NCI-H526 (cell line): ENCODE measurements around the gene SLCO2B1.

Experiments used
- DNase-seq, 2 experiments: peaks; one replicate each; lab custom pipeline; 2025; lab: John Stamatoyannopoulos, UW

SLCO2B1 gene

DNA sequence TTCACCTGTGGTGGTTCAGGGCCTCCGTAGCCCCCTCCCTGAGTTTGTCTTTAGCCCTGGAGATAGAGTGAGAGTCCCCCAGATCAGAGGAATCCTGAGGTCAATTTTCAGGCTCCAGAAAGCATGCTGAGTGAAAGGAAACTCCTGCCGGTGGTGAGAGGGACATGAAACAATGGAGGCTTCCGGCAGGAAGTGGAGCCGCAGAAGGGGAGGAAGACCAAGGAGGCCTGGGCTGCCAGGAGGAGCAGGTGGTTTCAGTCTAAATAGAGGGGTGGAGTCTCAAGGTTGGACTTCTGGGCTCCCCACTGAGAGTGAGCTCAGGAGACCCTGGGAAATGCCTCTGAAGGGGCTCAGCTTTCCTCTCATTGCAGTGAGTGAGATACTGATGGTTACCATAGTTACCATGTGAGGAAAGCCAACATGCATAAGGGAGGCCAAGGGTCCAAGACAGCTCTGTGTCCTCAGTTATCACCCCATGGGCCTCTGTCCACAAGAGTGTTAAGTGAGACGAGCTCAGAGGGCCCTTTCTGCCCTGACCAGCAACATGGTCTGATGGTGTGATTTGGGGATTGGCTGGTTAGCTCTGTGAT, 10.7 kb downstream of the SLCO2B1 start:
- DNase-seq = no peak

GRCh38 chr11:75162954-75163353, 12.0 kb downstream of the SLCO2B1 start:
- no peak for DNase-seq

- DNase-seq = no peak
Observed at GRCh38 chr11:75163921-75164849, 13.3 kb downstream of the SLCO2B1 start.

GRCh38 chr11:75165721-75166120, 14.8 kb downstream of the SLCO2B1 start:
- DNase-seq = no peak

DNA sequence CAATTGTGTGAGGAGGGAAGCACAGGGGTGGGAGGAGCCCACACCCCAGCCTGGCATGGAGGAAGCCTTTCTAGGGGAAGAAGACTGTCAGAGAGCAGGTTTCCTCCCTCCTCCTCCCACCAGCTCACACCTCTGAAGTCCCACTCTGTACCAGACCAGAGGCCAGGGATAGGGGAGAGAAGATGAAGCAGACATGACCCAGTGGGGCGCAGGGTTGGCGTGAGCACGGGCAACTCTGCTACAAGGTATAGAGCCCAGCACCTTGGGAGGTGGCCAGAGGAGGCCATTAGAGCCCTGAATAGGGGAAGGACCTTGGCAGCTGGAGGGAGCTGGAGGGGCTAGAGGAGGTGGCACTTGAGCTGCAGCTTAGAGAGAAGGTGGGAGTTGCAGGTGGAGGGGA, 15.9 kb downstream of the SLCO2B1 start:
- peak in 1 of 2 experiments; percentile 44 for DNase-seq

DNA sequence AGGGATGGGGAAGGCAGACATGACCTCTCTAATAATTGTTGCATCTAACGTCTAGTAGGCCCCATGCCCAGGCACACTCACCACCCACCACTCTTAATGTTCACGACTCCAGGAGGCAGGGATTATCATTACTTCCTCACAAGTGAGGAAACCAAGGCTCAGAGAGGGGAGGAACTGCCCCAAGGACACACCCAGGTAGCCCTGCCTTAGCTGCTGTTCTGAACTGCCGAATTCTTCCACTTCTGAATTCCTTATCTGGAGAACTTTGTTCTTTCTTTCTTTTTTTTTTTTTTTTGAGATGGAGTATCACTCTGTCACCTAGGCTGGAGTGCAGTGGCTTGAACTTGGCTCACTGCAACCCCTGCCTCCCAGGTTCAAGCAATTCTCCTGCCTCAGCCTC, 16.7 kb downstream of the SLCO2B1 start:
- DNase-seq = no peak

GRCh38 chr11:75169101-75169885, 18.4 kb downstream of the SLCO2B1 start:
- no peak for DNase-seq

- no peak for DNase-seq
Observed at GRCh38 chr11:75170516-75171201, 19.8 kb downstream of the SLCO2B1 start.

DNA sequence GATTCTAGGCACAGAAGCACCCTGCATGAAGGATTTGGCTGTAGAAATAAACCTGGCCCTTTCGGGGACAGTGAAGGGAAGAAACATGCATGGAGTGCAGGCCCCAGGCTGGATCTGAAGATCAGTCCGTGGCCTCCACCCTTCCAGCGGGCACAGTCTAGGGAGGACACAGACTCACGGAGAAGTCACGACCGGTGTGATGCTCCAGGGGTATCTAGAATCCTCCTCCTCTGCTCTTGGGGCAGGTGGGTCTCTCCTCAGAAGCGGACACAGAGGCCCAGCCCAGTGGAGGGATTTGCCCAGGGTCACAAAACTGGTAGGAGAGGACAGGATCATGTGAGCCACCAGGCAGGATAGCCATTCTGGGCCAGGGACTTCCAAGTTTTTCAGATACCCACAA, 22.4 kb downstream of the SLCO2B1 start:
- DNase-seq = no peak

DNA sequence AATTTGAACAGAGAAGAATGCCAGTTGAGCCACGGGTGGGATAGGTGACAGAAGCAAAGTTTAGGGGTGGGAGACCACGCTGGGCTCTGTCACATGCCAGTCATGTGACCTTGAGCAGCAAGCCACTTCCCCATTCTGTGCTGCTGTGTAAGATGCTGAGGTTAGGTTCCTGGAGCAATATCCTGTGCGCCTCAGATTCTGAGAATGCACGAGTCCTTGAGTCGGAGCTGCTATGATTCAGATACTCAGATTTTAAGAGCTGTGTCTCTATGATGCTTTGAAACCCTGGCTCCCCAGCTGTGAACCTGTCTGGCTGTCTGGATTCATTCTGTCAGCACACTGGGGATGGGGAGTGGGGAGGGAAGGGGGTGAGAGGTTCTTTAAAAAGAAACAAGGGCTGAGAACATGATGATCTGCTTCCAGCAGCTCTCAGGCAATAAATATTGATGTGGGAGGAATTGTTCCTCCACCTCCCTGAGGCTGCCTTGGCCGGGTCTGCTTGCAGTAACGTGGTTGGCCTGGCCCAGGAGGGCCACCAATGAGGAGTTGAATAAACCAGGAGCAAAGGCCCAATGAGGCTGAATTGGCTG, 24.0 kb downstream of the SLCO2B1 start:
- no peak for DNase-seq

DNA sequence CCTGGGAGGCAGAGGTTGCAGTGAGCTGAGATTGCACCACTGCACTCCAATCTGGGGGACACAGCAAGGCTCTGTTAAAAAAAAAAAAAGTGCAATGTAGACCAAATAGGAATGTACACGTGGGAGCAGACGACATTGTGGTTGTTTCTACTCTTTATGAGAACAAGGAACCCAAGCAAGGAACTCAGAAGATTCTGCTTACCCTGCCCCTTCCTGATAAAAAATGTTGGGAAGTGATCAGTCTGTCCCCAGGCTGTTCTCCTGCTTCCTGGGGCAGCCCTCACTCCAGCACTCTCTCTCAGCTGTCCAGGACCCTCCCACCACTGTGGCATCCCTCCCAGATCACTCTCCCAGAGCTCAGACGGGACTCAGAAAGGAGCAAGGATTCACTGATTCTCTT, 31.8 kb downstream of the SLCO2B1 start:
- DNase-seq = no peak

DNA sequence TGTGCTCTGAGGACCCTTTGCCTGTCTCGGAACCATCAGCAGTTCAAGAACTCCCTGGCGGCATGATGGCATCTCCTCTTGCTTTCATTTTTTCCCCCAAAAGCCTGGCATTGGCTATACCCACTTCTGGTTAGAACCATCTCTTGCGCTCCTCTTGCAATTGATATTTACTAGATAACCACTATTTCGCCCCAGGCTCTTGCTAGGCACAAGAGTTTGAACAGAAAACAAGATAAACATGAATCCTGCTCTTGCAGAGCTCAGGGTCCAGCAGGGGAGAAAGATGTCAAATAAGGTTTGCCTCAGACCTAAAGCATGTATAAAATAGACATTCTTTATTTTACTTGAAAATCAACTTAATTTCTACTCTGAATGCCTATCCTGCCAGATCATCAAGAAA, 33.1 kb downstream of the SLCO2B1 start:
- DNase-seq = no peak

DNA sequence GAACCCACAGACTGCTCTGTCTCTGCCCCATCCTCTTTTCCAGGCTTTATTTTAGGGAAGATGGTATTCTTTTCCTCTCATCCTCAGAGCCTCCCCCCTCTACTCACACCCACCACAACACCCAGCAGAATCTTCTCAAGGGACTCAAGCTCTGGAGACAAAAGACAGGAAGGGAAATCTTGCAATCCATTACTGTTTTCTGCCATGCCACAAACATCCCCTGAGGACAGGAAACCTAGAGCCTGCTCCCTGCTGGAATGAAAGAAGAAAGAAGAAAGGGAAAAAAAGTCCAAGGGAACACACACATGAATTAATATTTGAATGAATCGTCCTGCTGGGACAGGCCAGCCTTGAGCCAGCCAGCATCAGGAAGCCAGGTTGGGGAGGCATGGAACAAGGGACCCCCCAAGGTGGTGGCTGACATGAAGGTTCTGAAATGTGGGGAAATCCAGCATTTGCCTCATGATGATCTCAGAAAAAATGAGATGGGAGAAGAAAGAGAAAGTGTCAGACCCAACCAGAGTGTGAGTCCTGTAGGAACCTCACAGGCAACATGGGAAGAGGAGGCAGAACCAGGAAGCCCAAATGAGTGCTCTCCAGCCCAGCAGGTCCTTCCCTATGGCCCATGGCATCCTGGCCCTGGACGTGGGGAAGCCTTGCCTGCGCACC, 34.0 kb downstream of the SLCO2B1 start:
- DNase-seq = no peak

- DNase-seq = no peak
Observed at GRCh38 chr11:75185866-75186265, 35.0 kb downstream of the SLCO2B1 start.

- no peak for DNase-seq
Observed at GRCh38 chr11:75186999-75187398, 36.1 kb downstream of the SLCO2B1 start.

GRCh38 chr11:75188671-75189070, 37.8 kb downstream of the SLCO2B1 start:
- DNase-seq = no peak

- DNase-seq = no peak
Observed at GRCh38 chr11:75189108-75189507, 38.2 kb downstream of the SLCO2B1 start.

GRCh38 chr11:75189911-75190310, 39.0 kb downstream of the SLCO2B1 start:
- DNase-seq = no peak

DNA sequence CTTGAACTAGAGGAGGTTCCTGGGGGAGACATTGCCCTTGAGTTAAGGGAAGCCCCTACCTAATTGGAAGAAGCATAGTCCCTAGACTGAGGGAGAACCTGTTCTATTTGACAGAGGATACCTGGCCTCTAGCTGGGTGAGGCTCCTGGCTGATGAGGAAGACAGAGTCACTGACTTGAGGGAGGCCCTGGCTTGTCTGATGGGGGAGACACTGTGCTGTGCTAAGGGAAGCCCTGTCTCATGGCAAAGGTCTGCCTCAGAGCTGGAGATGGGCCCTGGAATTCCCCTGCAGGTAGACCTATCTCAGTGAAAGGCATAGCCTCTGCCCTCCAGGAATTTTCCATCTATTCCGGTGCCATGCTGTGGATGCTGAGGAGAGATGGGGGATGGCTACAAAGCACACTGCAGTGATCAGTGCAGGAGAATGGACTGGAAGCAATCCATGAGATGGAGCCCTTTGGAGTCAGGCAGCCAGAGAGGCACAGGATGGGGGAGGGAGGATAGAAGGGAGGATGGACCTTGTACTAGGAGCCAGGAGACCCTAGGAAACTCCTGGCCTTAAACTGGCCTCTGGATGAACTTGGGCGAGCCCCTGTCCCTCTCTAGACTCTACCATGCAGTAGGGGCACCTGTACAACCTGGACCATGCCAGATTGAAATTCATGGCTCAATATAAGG, 39.9 kb downstream of the SLCO2B1 start:
- DNase-seq = no peak

DNA sequence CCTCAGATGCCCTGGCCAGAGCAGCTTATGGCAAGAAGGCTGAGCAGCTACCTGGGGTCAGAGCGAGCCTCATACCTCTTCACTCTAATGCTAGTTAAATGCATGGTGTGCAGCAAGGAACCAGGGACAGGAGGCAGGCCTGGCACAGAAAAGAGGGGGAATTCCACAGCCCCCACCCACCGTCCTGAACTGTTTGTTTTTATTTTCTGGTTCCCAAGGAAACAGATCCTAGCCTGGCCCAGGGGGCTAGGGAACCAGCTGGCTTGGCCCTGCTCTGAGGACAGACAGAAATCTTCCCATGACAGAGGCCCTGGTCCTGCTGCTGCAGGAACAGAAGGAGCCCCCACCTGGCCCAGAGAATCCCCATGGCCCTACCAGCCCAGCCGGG, 40.4 kb downstream of the SLCO2B1 start:
- no peak for DNase-seq

- DNase-seq = no peak
Observed at GRCh38 chr11:75193271-75193670, 42.4 kb downstream of the SLCO2B1 start.
